GM21619 (cell line): ENCODE measurements around the gene ASIC2.
"Not testable (repeated sequence)": the region's sequence is repeated elsewhere in the genome, so short reads cannot be mapped to it uniquely, and the experiment has no call there.

ENCODE experiments used
- ATAC-seq: cut with Tn5 transposase; IDR thresholded peaks from one replicate; pipeline ENCODE4 v1.9.1; 2021; ENCODE audit not compliant: unreplicated experiment

The ASIC2 gene

DNA sequence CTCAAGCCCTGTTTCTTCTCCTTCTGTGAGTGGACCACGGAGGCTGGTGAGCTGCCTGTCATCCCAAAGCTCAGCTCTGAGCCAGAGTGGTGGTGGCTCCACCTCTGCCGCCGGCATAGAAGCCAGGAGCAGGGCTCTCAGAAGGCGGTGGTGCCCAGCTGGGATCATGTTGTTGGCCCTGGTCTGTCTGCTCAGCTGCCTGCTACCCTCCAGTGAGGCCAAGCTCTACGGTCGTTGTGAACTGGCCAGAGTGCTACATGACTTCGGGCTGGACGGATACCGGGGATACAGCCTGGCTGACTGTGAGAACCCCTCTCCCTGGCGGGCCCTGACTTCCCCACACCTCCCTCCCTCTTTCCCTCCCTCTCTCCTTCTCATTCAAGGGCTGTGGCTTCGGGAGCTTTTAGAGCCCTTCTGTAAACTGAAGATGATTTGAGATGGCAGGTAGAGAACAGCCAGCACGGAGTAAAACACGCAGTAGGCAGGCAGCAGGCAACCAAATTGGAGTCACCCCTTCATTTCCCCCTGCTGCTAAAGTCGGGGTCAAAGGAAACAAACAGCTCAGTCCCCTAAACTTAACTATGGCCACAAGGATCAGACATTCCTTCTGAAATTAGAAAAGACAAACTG, 297.6 kb downstream of the ASIC2 start:
- no peak for ATAC-seq

DNA sequence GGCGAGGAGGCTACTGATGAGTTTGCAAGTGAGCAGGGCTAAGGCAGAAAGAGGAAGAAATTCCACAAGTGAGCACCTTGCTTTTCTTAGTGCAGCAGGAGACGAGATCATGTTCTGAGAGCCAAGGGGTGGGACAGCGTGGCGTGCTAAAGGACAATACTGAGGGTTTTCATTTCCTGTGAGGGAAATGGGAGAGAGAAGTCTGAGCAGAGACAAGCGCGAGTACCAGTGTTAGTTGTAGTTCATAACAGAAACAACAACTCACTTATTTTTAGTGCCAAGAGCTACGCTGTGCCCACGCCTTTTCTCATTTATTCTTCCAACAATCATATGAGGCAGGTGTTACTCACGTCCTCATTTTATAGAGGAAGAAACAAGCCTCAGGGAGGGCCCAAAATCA, 299.1 kb downstream of the ASIC2 start:
- no peak for ATAC-seq

DNA sequence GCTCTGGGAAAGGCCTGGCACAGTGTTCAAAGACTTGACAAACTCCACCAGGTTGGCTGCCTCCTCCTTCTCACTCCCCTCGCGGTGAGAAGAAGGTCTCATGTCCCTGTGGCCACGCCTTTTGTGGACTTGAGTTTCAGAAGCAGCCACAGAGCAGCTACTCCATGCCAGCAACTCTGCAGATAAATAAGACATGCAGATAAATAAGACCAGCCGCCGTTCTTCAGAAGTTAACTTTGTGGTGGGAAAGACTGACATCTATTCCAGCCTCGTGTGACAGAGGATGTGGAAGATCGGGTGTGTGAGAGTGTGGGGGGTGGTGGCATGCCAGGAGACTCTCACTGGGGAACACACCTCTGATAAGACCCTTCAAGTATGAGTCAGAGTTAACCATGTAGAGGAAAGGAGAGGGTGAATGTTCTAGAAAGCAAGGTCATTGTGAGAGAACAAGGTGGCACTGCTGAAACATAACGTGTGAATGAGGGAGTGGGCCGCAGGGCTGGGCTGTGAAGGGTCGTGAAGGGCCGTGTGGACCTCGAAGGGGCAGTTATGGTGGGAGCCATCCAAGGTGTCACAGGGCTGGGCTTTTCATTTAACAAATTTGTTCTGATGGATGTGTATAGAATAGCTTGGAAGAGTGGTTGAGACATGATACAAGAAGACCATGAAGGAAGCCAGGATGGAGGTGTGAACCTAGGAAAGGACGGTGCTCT, 300.6 kb downstream of the ASIC2 start:
- ATAC-seq, result no peak

DNA sequence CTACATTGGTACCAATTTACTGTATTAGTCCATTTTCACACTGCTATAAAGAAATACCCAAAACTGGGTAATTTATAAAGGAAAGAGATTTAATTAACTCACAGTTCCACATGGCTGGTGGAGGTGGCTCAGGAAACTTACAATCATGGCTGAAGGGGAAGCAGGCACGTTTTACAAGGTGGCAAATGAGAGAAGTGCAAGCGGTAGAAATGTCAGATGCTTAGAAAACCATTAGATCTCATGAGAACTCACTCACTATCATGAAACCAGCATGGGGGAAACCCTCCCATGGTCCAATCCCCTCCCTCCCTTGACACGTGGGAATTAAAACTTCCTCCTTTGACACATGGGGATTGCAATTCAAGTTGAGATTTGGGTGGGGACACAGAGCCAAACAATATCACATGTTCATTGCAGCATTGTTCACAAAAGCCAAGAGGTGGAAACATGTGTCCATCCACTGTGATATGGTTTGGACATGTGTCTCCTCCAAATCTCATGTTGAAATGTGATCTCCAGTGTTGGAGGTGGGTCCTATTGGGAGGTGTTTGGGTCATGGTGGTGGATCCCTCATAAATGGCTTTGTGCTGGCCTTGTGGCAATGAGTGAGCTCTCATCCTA, 304.5 kb downstream of the ASIC2 start:
- no peak for ATAC-seq

DNA sequence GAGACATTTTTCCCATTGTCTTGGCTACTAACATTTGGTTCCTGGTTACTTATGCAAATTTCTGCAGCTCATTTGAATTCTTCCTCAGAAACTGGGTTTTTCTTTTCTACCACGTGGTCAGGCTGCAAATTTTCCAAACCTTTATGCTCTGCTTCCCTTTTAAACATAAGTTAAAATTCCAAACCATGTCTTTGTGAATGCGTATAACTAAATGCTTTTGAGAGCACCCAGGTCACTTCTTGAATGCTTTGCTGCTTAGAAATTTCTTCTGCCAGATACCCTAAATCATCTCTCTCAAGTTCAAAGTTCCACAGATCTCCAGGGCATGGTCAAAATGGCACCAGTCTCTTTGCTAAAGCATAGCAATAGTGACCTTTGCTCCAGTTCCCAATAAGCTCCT, 305.2 kb downstream of the ASIC2 start:
- ATAC-seq, result not testable (repeated sequence)

DNA sequence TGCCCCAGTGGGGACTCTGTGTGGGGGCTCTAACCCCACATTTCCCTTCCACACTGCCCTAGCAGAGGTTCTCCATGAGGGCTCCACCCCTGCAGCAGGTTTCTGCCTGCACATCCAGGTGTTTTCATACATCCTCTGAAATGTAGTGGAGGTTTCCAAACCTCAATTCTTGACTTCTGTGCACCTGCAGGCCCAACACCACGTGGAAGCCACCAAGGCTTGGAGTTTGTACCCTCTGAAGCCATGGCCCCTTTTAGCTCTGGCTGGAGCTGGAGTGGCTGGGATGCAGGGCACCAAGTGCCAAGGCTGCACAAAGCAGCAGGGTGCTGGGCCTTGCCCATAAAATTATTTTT, 305.7 kb downstream of the ASIC2 start:
- ATAC-seq, result not testable (repeated sequence)

DNA sequence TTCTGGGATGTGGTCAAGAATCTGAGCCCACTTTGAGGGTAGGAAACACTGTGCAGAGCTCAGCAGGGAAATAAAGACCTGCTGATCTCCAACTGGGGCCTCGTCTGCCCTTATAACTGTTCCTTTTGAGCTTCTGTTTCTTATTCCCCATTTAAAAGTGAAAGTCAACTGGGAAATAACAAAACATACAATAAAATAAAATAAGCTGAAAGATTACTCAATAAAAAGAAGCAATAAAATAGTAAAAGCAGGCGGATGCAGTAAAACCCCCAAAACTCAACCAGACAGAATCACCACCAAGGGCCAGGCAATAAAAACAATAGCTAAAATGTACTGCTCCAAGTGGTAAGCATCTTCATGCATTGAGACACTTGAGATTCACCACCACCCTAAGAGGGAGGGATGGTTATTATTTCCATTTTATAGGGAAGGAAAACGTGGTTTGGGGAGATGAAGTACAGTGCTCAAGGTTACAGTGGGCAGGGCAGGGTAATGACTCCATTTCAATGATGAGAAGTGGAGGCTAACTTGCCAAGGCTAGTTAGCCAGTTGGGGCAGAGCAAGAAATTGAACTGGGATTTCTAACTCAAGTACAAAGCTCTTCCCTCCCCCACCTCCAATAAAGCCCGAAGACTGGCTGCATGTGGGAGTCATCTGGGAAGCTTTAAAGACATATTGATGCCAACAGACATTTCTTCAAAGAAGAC, 307.9 kb downstream of the ASIC2 start:
- ATAC-seq, result no peak

DNA sequence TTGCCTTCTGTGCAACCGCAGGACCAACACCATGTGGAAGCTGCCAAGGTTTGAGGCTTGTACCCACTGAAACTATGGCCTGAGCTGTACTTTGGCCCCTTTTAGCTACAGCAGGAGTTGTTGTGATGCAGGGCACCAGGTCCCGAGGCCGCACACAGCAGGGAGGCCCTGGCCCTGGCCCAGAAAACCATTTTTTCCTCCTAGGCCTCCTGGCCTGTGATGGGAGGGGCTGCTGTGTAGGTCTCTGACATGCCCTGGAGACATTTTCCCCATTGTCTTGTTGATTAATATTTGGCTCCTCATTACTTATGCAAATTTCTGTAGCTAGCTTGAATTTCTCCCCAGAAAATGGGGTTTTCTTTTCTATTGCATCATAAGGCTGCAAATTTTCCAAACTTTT, 311.5 kb downstream of the ASIC2 start:
- ATAC-seq, result not testable (repeated sequence)

DNA sequence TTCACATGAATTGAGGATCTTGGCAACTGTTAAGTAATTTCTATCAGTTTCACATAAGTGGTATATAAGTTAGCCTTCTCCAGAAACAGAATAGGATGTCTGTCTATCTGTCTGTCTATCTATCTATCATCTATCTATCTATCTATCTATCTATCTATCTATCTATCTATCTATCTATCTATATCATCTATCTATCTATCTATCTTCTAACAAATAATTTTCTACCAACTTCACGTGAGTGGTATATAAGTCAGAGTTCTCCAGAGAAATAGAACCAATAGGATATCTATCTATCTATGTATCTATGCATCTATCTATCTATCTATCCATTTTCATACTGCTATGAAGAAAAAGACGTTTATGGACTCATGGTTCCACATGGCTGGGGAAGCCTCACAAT, 312.9 kb downstream of the ASIC2 start:
- no peak for ATAC-seq

DNA sequence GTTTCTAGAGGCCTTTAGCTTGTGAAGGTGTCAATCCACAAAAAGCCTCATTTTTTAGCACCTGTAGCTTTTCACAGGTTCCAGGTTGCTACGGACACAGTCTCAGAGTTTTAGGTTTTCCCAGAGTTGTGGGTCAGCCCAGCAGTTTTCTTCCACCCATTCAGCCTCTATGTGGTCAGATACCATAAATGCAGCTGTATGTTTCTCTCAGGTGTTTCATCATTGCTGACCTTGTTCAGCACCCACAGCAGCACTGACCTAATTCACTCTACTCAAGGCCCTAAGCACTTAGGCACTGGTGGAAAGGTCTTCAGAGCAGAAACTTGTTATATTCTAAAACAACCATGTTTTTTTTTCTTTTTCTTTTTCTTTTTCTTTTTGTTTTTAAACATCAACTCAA, 316.5 kb downstream of the ASIC2 start:
- ATAC-seq, result no peak

DNA sequence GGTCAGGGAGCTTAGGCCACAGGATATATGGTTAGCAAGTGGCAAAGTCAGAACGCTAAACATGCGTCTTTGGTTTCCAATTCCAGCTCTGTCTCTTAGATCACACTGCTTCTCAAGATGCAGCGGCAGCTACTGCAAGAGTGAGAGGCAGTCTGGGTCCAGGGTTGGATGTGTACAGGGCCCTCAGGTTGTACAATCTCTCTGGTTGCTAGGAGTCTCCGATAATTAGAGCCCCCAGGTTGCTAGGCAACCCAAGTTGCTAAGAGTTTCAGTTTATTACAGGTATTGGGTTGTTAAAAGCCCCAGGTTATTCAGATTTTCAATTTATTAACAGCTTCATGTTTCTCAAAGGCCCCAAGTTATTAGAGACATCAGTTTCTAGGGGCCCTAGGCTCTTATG, 317.0 kb downstream of the ASIC2 start:
- no peak for ATAC-seq

DNA sequence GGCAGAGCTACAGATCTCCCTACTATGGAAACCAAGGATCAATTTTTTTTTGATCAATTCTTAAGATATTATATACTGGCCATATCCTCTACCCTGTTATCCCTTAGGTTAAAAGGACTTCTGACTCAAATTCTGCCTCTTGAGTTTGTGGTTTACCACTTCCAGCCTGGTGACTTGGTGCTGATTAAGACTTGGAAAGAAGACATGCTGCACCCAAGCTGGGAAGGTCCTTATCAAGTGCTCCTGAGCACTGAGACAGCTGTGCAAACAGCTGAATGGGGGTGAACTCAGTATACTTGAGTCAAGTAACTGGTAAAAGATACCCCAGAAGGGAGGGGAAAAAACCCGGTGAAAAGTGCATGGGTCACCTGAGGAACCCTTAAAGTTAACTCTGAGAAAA, 321.9 kb downstream of the ASIC2 start:
- ATAC-seq, result no peak

DNA sequence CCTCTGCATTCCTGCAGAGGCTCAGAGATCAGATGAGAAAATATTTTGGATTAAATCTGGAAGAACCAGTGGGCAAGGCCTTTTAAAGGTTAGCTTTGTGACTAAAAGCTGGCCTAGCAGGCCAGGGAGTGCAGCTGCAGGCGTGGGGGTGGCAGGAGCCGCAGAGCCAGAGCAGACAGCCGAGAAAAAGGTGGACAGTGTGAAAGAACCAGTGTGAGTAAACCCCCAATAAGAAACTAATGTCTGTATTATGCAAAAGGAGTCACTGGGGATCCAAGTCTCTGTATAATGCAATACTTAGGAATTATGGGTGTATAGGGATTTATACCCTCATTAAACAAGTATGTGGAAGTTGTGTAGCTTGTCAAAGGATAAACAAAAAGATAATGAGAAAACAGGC, 322.8 kb downstream of the ASIC2 start:
- ATAC-seq, result no peak

DNA sequence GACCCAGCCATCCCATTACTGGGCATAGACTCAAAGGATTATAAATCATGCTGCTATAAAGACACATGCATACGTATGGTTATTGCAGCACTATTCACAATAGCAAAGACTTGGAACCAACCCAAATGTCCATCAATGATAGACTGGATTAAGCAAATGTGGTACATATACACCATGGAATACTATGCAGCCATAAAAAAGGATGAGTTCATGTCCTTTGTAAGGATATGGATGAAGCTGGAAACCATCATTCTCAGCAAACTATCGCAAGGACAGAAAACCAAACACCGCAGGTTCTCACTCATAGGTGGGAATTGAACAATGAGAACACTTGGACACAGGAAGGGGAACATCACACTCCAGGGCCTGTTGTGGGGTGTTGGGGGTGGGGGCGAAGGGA, 323.9 kb downstream of the ASIC2 start:
- ATAC-seq, result not testable (repeated sequence)

DNA sequence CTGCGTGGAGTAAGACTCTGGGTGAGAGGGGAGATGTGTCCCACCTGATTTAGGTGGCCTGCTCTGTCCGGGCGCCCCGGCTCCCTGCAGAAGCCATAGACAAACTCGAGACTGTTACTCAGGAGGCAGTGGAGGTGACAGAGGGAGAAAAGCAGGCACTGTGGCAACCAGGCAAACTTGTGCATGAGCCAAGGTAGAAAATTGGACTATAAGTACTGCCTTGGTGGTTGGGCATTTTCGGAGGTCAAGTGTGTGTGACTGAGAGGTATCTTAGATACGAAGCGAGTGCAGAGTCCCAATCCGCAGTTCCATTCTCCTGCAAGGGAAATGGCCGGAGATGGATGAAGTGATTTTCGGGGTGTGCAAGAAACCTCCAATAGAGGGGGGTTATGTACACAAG, 328.6 kb downstream of the ASIC2 start:
- ATAC-seq, result no peak
